ENCODE data around the gene GPX7. TPM values are rescaled to one million over a fixed set of nuclear protein-coding genes. Genes with fewer than 3 reads are reported as not detected.

The GPX7 gene
- total and polyA plus RNA-seq, 2 experiments from 2014 or later, result 14.4 to 45.0 TPM

DNA sequence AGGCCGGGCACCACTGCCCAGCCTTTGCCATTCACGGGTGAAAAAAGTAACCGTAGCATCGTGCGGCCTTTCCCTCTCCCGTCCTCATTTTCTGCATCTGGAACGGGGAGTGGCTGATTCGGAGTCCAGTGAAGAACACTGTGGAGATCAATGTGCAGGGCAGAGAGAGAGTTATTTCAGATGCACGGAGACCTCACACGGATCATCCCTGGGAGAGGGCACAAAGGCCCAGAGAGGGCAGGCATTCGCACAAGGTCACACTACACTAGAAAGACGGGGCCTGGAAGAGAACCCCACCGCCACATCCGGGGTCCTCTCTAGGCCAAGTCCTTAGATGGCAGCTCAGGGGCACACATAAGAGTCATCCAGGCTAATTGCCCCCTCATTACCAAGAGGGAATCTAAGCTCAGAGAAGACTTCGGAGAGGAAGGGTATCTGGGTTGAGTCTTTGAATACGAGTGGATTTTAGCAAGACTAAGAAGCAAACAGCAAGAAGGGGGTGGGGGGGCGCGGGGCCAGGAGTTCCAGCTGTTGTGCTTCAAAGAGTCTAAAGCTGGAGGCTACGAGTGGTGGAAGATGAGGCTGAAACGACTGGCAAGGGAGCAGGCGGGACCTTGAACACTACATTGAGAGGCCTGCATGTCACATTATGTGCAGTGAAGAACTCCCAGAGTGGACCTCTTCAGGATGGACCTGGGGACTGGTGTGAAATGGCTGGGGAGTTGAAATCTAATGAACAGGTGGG is 857 bp downstream of the GPX7 start:
- H3K27ac ChIP-seq, result no peak overlapping the region
- H3K27me3 ChIP-seq, result peaks cover 17% of the 10 kb centered on the region
- DNase-seq (ENCODE audit: low read depth in 1 of 2, low spot score in 1 of 2), result peak in 1 of 2 donors; percentile 31
- no peaks in the 10 kb centered on the region for H3K36me3 ChIP-seq
- H3K4me1 ChIP-seq (ENCODE audit: low read depth), result no peaks in the 10 kb centered on the region
- H3K4me3 ChIP-seq, result peak overlapping the region; percentile 1
- TF ChIP-seq CTCF (IDR thresholded peaks at IDR 0.05; ENCODE audit: low read depth, low read length), result no peak
- H3K9me3 ChIP-seq (ENCODE audit: low read depth), result no peaks in the 10 kb centered on the region

- no peak overlapping the region for H3K4me3 ChIP-seq
- H3K36me3 ChIP-seq, result no peaks in the 10 kb centered on the region
- no peaks in the 10 kb centered on the region for H3K4me1 ChIP-seq (ENCODE audit: low read depth)
- no peak overlapping the region for H3K27ac ChIP-seq
- no peak for TF ChIP-seq CTCF (IDR thresholded peaks at IDR 0.05; ENCODE audit: low read depth, low read length)
- peaks cover 17% of the 10 kb centered on the region for H3K27me3 ChIP-seq
- DNase-seq (ENCODE audit: low read depth in 1 of 2, low spot score in 1 of 2), result no peak
- no peaks in the 10 kb centered on the region for H3K9me3 ChIP-seq (ENCODE audit: low read depth)
These were observed 1.5 kb downstream of the GPX7 start for GRCh38 chr1:52603630-52604029.

DNA sequence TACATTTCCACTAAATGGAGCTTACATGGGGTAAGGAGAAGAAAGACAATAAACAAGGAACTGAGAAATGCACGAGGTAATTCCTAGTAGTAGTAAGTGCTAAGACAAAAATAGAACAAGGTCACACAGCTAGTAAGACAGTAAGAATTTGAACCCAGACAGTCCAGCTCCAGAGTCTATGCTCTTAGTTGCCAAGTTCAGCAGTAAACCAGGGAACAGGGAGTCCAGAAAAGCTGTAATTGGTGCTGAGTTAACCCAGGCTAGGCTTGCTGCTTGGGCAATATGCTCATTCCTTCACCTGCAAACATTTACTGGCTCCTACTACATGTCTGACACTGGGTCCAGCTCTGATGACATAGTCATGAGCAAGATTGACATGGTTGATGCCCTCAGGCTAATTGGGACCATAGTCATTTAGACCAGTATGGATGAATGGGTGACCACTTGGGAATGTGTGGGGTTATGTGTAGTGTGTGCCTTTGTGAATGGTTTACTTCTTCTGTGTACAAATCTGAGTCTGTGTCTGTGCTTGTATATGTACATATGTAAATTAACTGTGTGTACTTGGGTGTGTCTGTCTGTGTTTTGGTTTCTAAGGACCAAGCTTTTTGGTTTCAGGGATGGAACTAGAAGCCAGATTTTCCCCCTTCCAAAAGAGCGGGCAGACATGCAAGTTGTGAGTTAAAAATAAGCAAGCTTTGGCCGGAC is 2.0 kb downstream of the GPX7 start:
- Histone ChIP-seq H3K4me3 (no peak overlapping the region), H3K27me3 (peaks cover 17% of the 10 kb centered on the region), H3K4me1 (ENCODE audit: low read depth) (no peaks in the 10 kb centered on the region), H3K9me3 (ENCODE audit: low read depth) (no peaks in the 10 kb centered on the region), H3K27ac (no peak overlapping the region), H3K36me3 (no peaks in the 10 kb centered on the region)
- TF ChIP-seq CTCF (IDR thresholded peaks at IDR 0.05; ENCODE audit: low read depth, low read length), result no peak
- DNase-seq (ENCODE audit: low read depth in 1 of 2, low spot score in 1 of 2), result no peak

DNA sequence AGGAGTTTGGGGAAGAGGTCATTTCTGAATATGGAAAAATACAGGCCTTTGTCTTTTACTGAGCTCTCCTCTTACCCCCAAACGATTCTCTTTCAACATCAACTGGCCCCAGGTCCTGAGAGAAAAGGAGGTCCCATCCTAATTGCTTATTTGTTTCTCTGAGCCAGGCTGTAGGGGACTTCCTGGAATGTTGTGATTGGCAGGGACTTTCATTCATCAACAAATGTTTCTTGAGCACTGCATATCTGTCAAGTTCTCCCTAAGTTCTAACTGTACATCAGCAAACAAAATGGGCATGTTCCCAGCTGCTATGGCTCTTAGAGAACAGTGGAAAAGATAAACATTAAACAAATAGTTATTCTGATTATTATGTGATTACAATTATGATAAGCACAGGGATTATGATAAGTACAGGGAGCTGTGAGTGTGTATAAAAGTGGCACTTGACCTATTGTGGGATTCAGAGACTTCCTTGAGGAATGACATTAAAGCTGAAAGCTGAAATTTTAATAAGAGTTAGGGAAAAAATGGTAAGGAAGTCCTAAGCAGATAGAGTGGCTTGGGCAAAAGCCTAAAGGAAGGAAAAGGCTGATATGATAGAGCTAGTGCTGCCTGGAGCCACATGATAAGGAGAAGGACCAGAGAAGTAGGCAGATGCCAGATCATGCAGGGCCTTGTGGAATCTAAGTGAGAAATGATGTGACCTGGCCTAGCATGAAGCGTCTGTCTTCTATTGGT is 11.6 kb downstream of the GPX7 start:
- DNase-seq (ENCODE audit: low read depth in 1 of 2, low spot score in 1 of 2), result peak in 1 of 2 donors; percentile 15
- no peaks in the 10 kb centered on the region for H3K4me1 ChIP-seq (ENCODE audit: low read depth)
- H3K27ac ChIP-seq, result no peak overlapping the region
- H3K36me3 ChIP-seq, result no peaks in the 10 kb centered on the region
- no peaks in the 10 kb centered on the region for H3K27me3 ChIP-seq
- no peak overlapping the region for H3K4me3 ChIP-seq
- TF ChIP-seq CTCF (IDR thresholded peaks at IDR 0.05; ENCODE audit: low read depth, low read length), result no peak
- H3K9me3 ChIP-seq (ENCODE audit: low read depth), result no peaks in the 10 kb centered on the region

GRCh38 chr1:52614671-52615070 is 12.5 kb downstream of the GPX7 start:
- Histone ChIP-seq H3K4me1 (ENCODE audit: low read depth) (no peaks in the 10 kb centered on the region), H3K27me3 (no peaks in the 10 kb centered on the region), H3K36me3 (no peaks in the 10 kb centered on the region), H3K4me3 (no peak overlapping the region), H3K27ac (no peak overlapping the region), H3K9me3 (ENCODE audit: low read depth) (no peaks in the 10 kb centered on the region)
- TF ChIP-seq CTCF (IDR thresholded peaks at IDR 0.05; ENCODE audit: low read depth, low read length), result no peak
- no peak for DNase-seq (ENCODE audit: low read depth in 1 of 2, low spot score in 1 of 2)
